Erythroblast (primary cell): ENCODE results near the gene CCK.

Source experiments
- GATA1 ChIP-seq: IDR thresholded peaks from 2 replicates; pipeline ENCODE4 v1.6.1; 2011; ENCODE audit warnings: low read depth, mild to moderate bottlenecking, control low read depth, low read length, moderate library complexity
- POLR2A ChIP-seq: IDR thresholded peaks from 2 replicates; pipeline ENCODE4 v1.6.1; 2011; ENCODE audit warnings: mild to moderate bottlenecking, low read length

- TF ChIP-seq POLR2A (no peak), GATA1 (no peak)
These were observed 45.4 kb downstream of the CCK start for GRCh38 chr3:42220436-42221121.
